BLaER1 (cell line): ENCODE measurements around the gene GRK3.
A peak's percentile ranks its signal among the peaks of the same experiment; 100 is the strongest.
"Not testable (repeated sequence)": the region's sequence is repeated elsewhere in the genome, so short reads cannot be mapped to it uniquely, and the experiment has no call there.

ENCODE experiments used
- H3K27ac ChIP-seq: shearing (Covaris generic); formaldehyde crosslinking; 2 replicates; pipeline ENCODE4 v1.8.1; 2022
- H3K27me3 ChIP-seq: shearing (Covaris generic); formaldehyde crosslinking; 2 replicates; pipeline ENCODE4 v1.8.1; 2022
- H3K36me3 ChIP-seq: shearing (Covaris generic); formaldehyde crosslinking; 2 replicates; pipeline ENCODE4 v1.8.1; 2022
- H3K4me1 ChIP-seq: shearing (Covaris generic); formaldehyde crosslinking; 2 replicates; pipeline ENCODE4 v1.8.1; 2022
- H3K4me2 ChIP-seq: shearing (Covaris generic); formaldehyde crosslinking; 2 replicates; pipeline ENCODE4 v1.8.1; 2022
- H3K4me3 ChIP-seq: shearing (Covaris generic); formaldehyde crosslinking; 2 replicates; pipeline ENCODE4 v1.8.1; 2022
- H3K9ac ChIP-seq: shearing (Covaris generic); formaldehyde crosslinking; 2 replicates; pipeline ENCODE4 v1.8.1; 2022
- H3K9me3 ChIP-seq: shearing (Covaris generic); formaldehyde crosslinking; 2 replicates; pipeline ENCODE4 v1.8.1; 2022
- H4K20me1 ChIP-seq: shearing (Covaris generic); formaldehyde crosslinking; 2 replicates; pipeline ENCODE4 v1.8.1; 2022
- Cebpa-rat ChIP-seq: shearing (Covaris generic); IDR thresholded peaks from 2 replicates; pipeline ENCODE4 v1.8.1; 2022

The GRK3 gene

GRCh38 chr22:25564320-25564978 lies at the start of gene GRK3:
GRK3 (plus strand) TSS chr22:25564675; CDS start chr22:25565041, 366 bp downstream.
- Histone ChIP-seq H3K4me3 (peak within 1 kb of the TSS; percentile 99), H3K36me3 (no peaks in the 10 kb centered on the region; the same call in 1 of the 2 replicates), H3K4me1 (peaks cover 74% of the 10 kb centered on the region), H3K27me3 (no peaks in the 10 kb centered on the region), H3K4me2 (peak within 1 kb of the TSS; percentile 98), H3K27ac (peak within 1 kb of the TSS; percentile 87), H4K20me1 (peaks cover 33% of the 10 kb centered on the region), H3K9me3 (no peaks in the 10 kb centered on the region), H3K9ac (peak within 1 kb of the TSS; percentile 92)
- TF ChIP-seq Cebpa-rat, result no peak

GRCh38 chr22:25518000-25518663 lies 46.3 kb upstream of the GRK3 start:
- no peak overlapping the region for H3K9ac ChIP-seq
- no peak overlapping the region for H3K27ac ChIP-seq
- H3K4me3 ChIP-seq, result no peak overlapping the region
- no peak overlapping the region for H3K4me2 ChIP-seq
- H3K27me3 ChIP-seq, result no peaks in the 10 kb centered on the region
- no peaks in the 10 kb centered on the region for H3K9me3 ChIP-seq
- H3K4me1 ChIP-seq, result no peaks in the 10 kb centered on the region
- no peak for TF ChIP-seq Cebpa-rat
- H4K20me1 ChIP-seq, result no peaks in the 10 kb centered on the region
- no peaks in the 10 kb centered on the region for H3K36me3 ChIP-seq

GRCh38 chr22:25525376-25525775 lies 39.1 kb upstream of the GRK3 start:
- no peak overlapping the region for H3K27ac ChIP-seq
- H3K4me2 ChIP-seq, result no peak overlapping the region
- H3K4me1 ChIP-seq, result no peaks in the 10 kb centered on the region
- peaks cover 11% of the 10 kb centered on the region; the same call in 1 of the 2 replicates for H3K9me3 ChIP-seq
- H3K4me3 ChIP-seq, result no peak overlapping the region
- H3K9ac ChIP-seq, result no peak overlapping the region
- H3K36me3 ChIP-seq, result no peaks in the 10 kb centered on the region
- no peak for TF ChIP-seq Cebpa-rat
- H4K20me1 ChIP-seq, result no peaks in the 10 kb centered on the region
- no peaks in the 10 kb centered on the region for H3K27me3 ChIP-seq

GRCh38 chr22:25525804-25526584 lies 38.5 kb upstream of the GRK3 start:
- not testable (repeated sequence) for H3K4me2 ChIP-seq, H3K27me3 ChIP-seq, H3K4me3 ChIP-seq, H3K4me1 ChIP-seq, H3K9ac ChIP-seq, H3K36me3 ChIP-seq, H3K27ac ChIP-seq, H4K20me1 ChIP-seq
- H3K9me3 ChIP-seq, result peaks cover 11% of the 10 kb centered on the region; the same call in 1 of the 2 replicates

- not testable (repeated sequence) for H3K27me3 ChIP-seq, H3K4me2 ChIP-seq, H4K20me1 ChIP-seq, H3K27ac ChIP-seq, H3K4me1 ChIP-seq, H3K4me3 ChIP-seq, H3K36me3 ChIP-seq, H3K9ac ChIP-seq
- H3K9me3 ChIP-seq, result peaks cover 11% of the 10 kb centered on the region; the same call in 1 of the 2 replicates
Observed at GRCh38 chr22:25527016-25527415, 37.5 kb upstream of the GRK3 start.

- H3K27ac ChIP-seq, H3K4me1 ChIP-seq, H3K4me2 ChIP-seq, H4K20me1 ChIP-seq, H3K27me3 ChIP-seq, H3K9ac ChIP-seq, H3K4me3 ChIP-seq, H3K36me3 ChIP-seq: not testable (repeated sequence)
- H3K9me3 ChIP-seq, result peaks cover 11% of the 10 kb centered on the region; the same call in 1 of the 2 replicates
Observed at GRCh38 chr22:25528068-25528467, 36.4 kb upstream of the GRK3 start.

- not testable (repeated sequence) for H3K27me3 ChIP-seq, H3K36me3 ChIP-seq, H3K4me1 ChIP-seq, H3K9ac ChIP-seq, H3K27ac ChIP-seq, H3K4me2 ChIP-seq, H3K4me3 ChIP-seq, H4K20me1 ChIP-seq
- peaks cover 11% of the 10 kb centered on the region; the same call in 1 of the 2 replicates for H3K9me3 ChIP-seq
Observed at GRCh38 chr22:25529059-25529458, 35.4 kb upstream of the GRK3 start.

- not testable (repeated sequence) for H3K4me3 ChIP-seq, H3K4me2 ChIP-seq, H3K4me1 ChIP-seq, H4K20me1 ChIP-seq, H3K9ac ChIP-seq, H3K36me3 ChIP-seq, H3K27me3 ChIP-seq, H3K27ac ChIP-seq
- H3K9me3 ChIP-seq, result peaks cover 11% of the 10 kb centered on the region; the same call in 1 of the 2 replicates
Observed at GRCh38 chr22:25529541-25530137, 34.8 kb upstream of the GRK3 start.

GRCh38 chr22:25531677-25532076 lies 32.8 kb upstream of the GRK3 start:
- H4K20me1 ChIP-seq, H3K9me3 ChIP-seq, H3K4me2 ChIP-seq, H3K27ac ChIP-seq, H3K36me3 ChIP-seq, H3K4me1 ChIP-seq, H3K4me3 ChIP-seq, H3K27me3 ChIP-seq, H3K9ac ChIP-seq: not testable (repeated sequence)

GRCh38 chr22:25534724-25535123 lies 29.8 kb upstream of the GRK3 start:
- Histone ChIP-seq H4K20me1 (no peaks in the 10 kb centered on the region), H3K9me3 (no peaks in the 10 kb centered on the region), H3K9ac (no peak overlapping the region), H3K36me3 (no peaks in the 10 kb centered on the region), H3K4me2 (no peak overlapping the region), H3K27me3 (no peaks in the 10 kb centered on the region), H3K4me3 (no peak overlapping the region), H3K4me1 (0 out of 2 replicates have a peak, but pooled peaks cover 6% of the 10 kb centered on the region), H3K27ac (no peak overlapping the region)
- no peak for TF ChIP-seq Cebpa-rat
